HEK293 (cell line): Measurements from ENCODE around the gene ARPC1B.

Experiments
- CTCF ChIA-PET: fragments of 350-600 bp; formaldehyde crosslinking; extraction: SDS; loops from one replicate; lab custom pipeline; 2021; ENCODE audit warnings: antibody characterized with exemption; lab: Yijun Ruan, JAX
- POLR2A ChIA-PET: fragments of 300-600 bp; formaldehyde crosslinking; extraction: SDS; loops from one replicate; lab custom pipeline; 2020; ENCODE audit warnings: antibody characterized with exemption, inconsistent platforms; lab: Yijun Ruan, JAX
- H3K27ac ChIP-seq: fragments of 200-500 bp; sonication (Bioruptor generic); 2 replicates; pipeline ENCODE4 v1.5.1; 2014; ENCODE audit warnings: low read depth, low read length, control low read depth, inconsistent platforms; ENCODE audit errors: extremely low read depth
- H3K36me3 ChIP-seq, 2 experiments: fragments of 200-500 bp in 1 of 2; sonication (Bioruptor generic) in 1 of 2; 1 replicate in 1 of 2; 2 replicates in 1 of 2; pipeline ENCODE4 v1.5.1; 2014 to 2017; ENCODE audit warnings: inconsistent platforms in 2 of 2, low read length in 2 of 2; ENCODE audit not compliant: control insufficient read depth in 2 of 2, insufficient read depth in 1 of 2
- H3K4me1 ChIP-seq: fragments of 200-500 bp; sonication (Bioruptor generic); 2 replicates; pipeline ENCODE4 v1.5.1; 2014; ENCODE audit warnings: mild to moderate bottlenecking, low read length, inconsistent platforms; ENCODE audit not compliant: control insufficient read depth, insufficient read depth
- H3K4me3 ChIP-seq: 2 replicates; pipeline ENCODE4 v1.5.1; 2011; ENCODE audit warnings: low read depth, mild to moderate bottlenecking, control low read depth, low read length, moderate library complexity
- H3K9me3 ChIP-seq: fragments of 200-500 bp; sonication (Bioruptor generic); 2 replicates; pipeline ENCODE4 v1.5.1; 2014; ENCODE audit warnings: low read depth, low read length, inconsistent platforms; ENCODE audit not compliant: control insufficient read depth, insufficient read depth
- KLF10 ChIP-seq: fragments of 450-650 bp; IDR thresholded peaks from 2 replicates; pipeline ENCODE4 v1.5.1; 2018; ENCODE audit warnings: missing biosample characterization, mild to moderate bottlenecking, missing genetic modification characterization
- KLF16 ChIP-seq: fragments of 450-650 bp; formaldehyde crosslinking; IDR thresholded peaks from 2 replicates; pipeline ENCODE4 v1.5.1; 2017; ENCODE audit warnings: missing biosample characterization, missing genetic modification characterization
- KLF8 ChIP-seq: fragments of 450-650 bp; formaldehyde crosslinking; IDR thresholded peaks from 2 replicates; pipeline ENCODE4 v1.5.1; 2016; ENCODE audit warnings: missing biosample characterization, missing genetic modification characterization
- SP7 ChIP-seq: fragments of 450-650 bp; formaldehyde crosslinking; IDR thresholded peaks from 2 replicates; pipeline ENCODE4 v1.5.1; 2016; ENCODE audit warnings: missing biosample characterization, missing genetic modification characterization
- ZBTB17 ChIP-seq: fragments of 450-650 bp; formaldehyde crosslinking; IDR thresholded peaks from 2 replicates; pipeline ENCODE4 v1.5.1; 2016; ENCODE audit warnings: missing biosample characterization, missing genetic modification characterization
- ZBTB20 ChIP-seq: fragments of 450-650 bp; formaldehyde crosslinking; IDR thresholded peaks from 2 replicates; pipeline ENCODE4 v1.5.1; 2016; ENCODE audit warnings: missing biosample characterization, missing genetic modification characterization
- ZFP69B ChIP-seq: fragments of 450-650 bp; formaldehyde crosslinking; IDR thresholded peaks from 2 replicates; pipeline ENCODE4 v1.5.1; 2016; ENCODE audit warnings: missing biosample characterization, missing genetic modification characterization
- ZNF114 ChIP-seq: fragments of 450-650 bp; formaldehyde crosslinking; IDR thresholded peaks from 2 replicates; pipeline ENCODE4 v1.5.0; 2017; ENCODE audit warnings: missing biosample characterization, missing genetic modification characterization
- ZNF132 ChIP-seq: fragments of 450-650 bp; formaldehyde crosslinking; IDR thresholded peaks from 2 replicates; pipeline ENCODE4 v1.5.1; 2017; ENCODE audit warnings: missing biosample characterization, missing genetic modification characterization, borderline replicate concordance
- ZNF133 ChIP-seq: fragments of 450-650 bp; formaldehyde crosslinking; IDR thresholded peaks from 2 replicates; pipeline ENCODE4 v1.5.1; 2016; ENCODE audit warnings: missing biosample characterization, missing genetic modification characterization
- ZNF175 ChIP-seq: fragments of 450-650 bp; formaldehyde crosslinking; IDR thresholded peaks from 2 replicates; pipeline ENCODE4 v1.5.1; 2016; ENCODE audit warnings: missing biosample characterization, missing genetic modification characterization
- ZNF2 ChIP-seq: fragments of 450-650 bp; formaldehyde crosslinking; IDR thresholded peaks from 2 replicates; pipeline ENCODE4 v1.5.1; 2016; ENCODE audit warnings: missing biosample characterization, missing genetic modification characterization
- ZNF416 ChIP-seq: fragments of 450-650 bp; formaldehyde crosslinking; IDR thresholded peaks from 2 replicates; pipeline ENCODE4 v1.5.1; 2016; ENCODE audit warnings: missing biosample characterization, missing genetic modification characterization
- ZNF571 ChIP-seq: fragments of 450-650 bp; formaldehyde crosslinking; IDR thresholded peaks from 2 replicates; pipeline ENCODE4 v1.5.0; 2017; ENCODE audit warnings: missing biosample characterization, missing genetic modification characterization
- ZNF600 ChIP-seq: fragments of 450-650 bp; formaldehyde crosslinking; IDR thresholded peaks from 2 replicates; pipeline ENCODE4 v1.5.1; 2016; ENCODE audit warnings: missing biosample characterization, missing genetic modification characterization
- ZNF621 ChIP-seq: fragments of 450-650 bp; formaldehyde crosslinking; IDR thresholded peaks from 2 replicates; pipeline ENCODE4 v1.5.1; 2017; ENCODE audit warnings: missing biosample characterization, missing genetic modification characterization
- ZNF629 ChIP-seq: fragments of 450-650 bp; formaldehyde crosslinking; IDR thresholded peaks from 2 replicates; pipeline ENCODE4 v1.5.1; 2017; ENCODE audit warnings: missing biosample characterization, missing genetic modification characterization
- ZNF791 ChIP-seq: fragments of 450-650 bp; formaldehyde crosslinking; IDR thresholded peaks from 2 replicates; pipeline ENCODE4 v1.5.1; 2016; ENCODE audit warnings: missing biosample characterization, missing genetic modification characterization
- ZNF792 ChIP-seq: fragments of 450-650 bp; formaldehyde crosslinking; IDR thresholded peaks from 2 replicates; pipeline ENCODE4 v1.5.1; 2016; ENCODE audit warnings: missing biosample characterization, missing genetic modification characterization
- ZNF843 ChIP-seq: fragments of 450-650 bp; formaldehyde crosslinking; IDR thresholded peaks from 2 replicates; pipeline ENCODE4 v1.5.1; 2016; ENCODE audit warnings: missing biosample characterization, missing genetic modification characterization
- TF ChIP-seq, protein P1 (sequence below): fragments of 450-650 bp; formaldehyde crosslinking; IDR thresholded peaks from 2 replicates; pipeline ENCODE4; 2016; ENCODE audit warnings: missing biosample characterization, missing genetic modification characterization
- TF ChIP-seq, protein P2 (sequence below): fragments of 450-650 bp; formaldehyde crosslinking; IDR thresholded peaks from 2 replicates; pipeline ENCODE4 v1.5.1; 2016; ENCODE audit warnings: missing biosample characterization, missing genetic modification characterization
- TF ChIP-seq, protein P3 (sequence below): fragments of 450-650 bp; formaldehyde crosslinking; IDR thresholded peaks from 2 replicates; pipeline ENCODE4 v1.5.1; 2016; ENCODE audit warnings: missing biosample characterization, missing genetic modification characterization
- TF ChIP-seq, protein P4 (sequence below): fragments of 450-650 bp; formaldehyde crosslinking; IDR thresholded peaks from 2 replicates; pipeline ENCODE4 v1.5.1; 2017; ENCODE audit warnings: missing biosample characterization, missing genetic modification characterization

Gene ARPC1B

DNA sequence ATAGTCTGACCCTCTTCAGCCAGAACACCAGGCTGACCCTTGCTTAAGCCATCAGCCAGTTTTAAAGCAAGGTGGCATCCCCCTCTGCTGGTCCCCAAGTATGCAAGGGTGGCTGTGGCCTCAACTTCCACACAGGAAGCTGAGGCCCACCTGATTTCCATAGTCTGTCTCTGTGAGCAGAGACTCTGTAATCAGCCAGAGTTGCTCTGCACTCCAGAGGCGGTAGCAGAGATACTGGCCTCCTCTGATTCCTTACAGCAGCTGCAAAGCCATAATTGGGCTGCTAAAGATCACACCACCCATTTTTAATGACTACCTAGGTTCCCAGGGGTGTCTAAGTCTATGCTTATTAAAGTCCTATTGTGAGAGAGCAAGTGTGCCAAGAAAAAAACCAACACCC lies 32.0 kb downstream of the ARPC1B start:
- peak; percentile 88 for TF ChIP-seq ZBTB17 (tag by site-specific recombination)
- no peak for TF ChIP-seq KLF10 (tag by site-specific recombination)
- 0 out of 2 replicates have a peak, but pooled peaks have one; percentile 13 for TF ChIP-seq ZNF600
- peak; percentile 85 for TF ChIP-seq SP7 (tag by site-specific recombination)
- H3K27ac ChIP-seq, result no peak overlapping the region
- POLR2A ChIA-PET, result interaction anchor here (0.7 to 1.2 kb wide), 3 partner anchors 19 to 32 kb away, joined by 3 to 6 read pairs (median 3); partner anchors contain the start of genes CPSF4 and PTCD1
- peaks cover 29 to 52% of the 10 kb centered on the region in 2 experiments for H3K36me3 ChIP-seq
- H3K4me1 ChIP-seq, result peaks cover 2% of the 10 kb centered on the region; the same call in 1 of the 2 replicates
- CTCF ChIA-PET, result interaction anchor here (1.5 kb wide), 1 partner anchor 12 kb away, joined by 3 read pairs; no protein-coding TSS in a partner anchor
- no peak overlapping the region for H3K4me3 ChIP-seq
- H3K9me3 ChIP-seq, result no peaks in the 10 kb centered on the region

DNA sequence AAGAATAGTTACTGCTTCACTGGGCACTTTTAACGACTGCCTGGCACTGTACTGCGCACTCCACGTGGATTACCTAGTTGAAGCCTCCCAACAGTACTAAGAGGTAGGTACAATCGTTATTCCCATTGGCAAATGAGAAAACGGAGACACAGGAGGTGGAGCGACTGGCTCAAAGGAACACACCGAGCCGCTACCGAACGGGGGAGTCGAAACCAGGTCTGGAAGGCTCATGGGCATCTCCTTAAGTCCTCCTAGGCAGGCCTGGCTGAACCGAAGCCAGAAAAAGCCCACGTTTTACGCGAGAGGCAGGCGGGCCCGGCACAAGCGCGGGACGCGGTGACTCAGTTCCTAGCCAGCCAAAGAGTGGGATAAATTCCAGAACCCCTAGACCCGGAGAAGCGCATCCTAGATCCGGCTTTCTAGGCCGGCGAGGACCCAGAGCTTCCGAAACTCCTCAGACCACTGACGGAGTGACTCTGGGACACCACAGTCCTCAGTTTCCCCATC lies 33.4 kb downstream of the ARPC1B start:
- Histone ChIP-seq H3K4me1 (peaks cover 2% of the 10 kb centered on the region; the same call in 1 of the 2 replicates), H3K27ac (peak overlapping the region; percentile 96), H3K4me3 (peak overlapping the region; percentile 92), H3K9me3 (no peaks in the 10 kb centered on the region), H3K36me3 (peaks cover 32 to 55% of the 10 kb centered on the region in 2 experiments)
- no peak for TF ChIP-seq ZNF2 (tag by site-specific recombination)
- TF ChIP-seq ZNF791 (tag by site-specific recombination), result no peak
- 0 out of 2 replicates have a peak, but pooled peaks have one; percentile 3 for TF ChIP-seq ZBTB20 (tag by site-specific recombination)
- TF ChIP-seq KLF16 (tag by site-specific recombination), result peak; percentile 29; the same call in 1 of the 2 replicates
- TF ChIP-seq, protein P1, sequence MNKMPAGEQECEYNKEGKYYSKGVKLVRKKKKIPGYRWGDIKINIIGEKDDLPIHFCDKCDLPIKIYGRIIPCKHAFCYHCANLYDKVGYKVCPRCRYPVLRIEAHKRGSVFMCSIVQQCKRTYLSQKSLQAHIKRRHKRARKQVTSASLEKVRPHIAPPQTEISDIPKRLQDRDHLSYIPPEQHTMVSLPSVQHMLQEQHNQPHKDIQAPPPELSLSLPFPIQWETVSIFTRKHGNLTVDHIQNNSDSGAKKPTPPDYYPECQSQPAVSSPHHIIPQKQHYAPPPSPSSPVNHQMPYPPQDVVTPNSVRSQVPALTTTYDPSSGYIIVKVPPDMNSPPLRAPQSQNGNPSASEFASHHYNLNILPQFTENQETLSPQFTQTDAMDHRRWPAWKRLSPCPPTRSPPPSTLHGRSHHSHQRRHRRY (tag by site-specific recombination), result no peak
- TF ChIP-seq, protein P2, sequence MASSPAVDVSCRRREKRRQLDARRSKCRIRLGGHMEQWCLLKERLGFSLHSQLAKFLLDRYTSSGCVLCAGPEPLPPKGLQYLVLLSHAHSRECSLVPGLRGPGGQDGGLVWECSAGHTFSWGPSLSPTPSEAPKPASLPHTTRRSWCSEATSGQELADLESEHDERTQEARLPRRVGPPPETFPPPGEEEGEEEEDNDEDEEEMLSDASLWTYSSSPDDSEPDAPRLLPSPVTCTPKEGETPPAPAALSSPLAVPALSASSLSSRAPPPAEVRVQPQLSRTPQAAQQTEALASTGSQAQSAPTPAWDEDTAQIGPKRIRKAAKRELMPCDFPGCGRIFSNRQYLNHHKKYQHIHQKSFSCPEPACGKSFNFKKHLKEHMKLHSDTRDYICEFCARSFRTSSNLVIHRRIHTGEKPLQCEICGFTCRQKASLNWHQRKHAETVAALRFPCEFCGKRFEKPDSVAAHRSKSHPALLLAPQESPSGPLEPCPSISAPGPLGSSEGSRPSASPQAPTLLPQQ (tag by site-specific recombination), result 0 out of 2 replicates have a peak, but pooled peaks have one; percentile 40
- peak; percentile 38; the same call in 1 of the 2 replicates for TF ChIP-seq ZNF600
- TF ChIP-seq ZNF843, result no peak
- no peak for TF ChIP-seq KLF8 (tag by site-specific recombination)
- 0 out of 2 replicates have a peak, but pooled peaks have one; percentile 12 for TF ChIP-seq ZNF133 (tag by site-specific recombination)
- no peak for TF ChIP-seq ZFP69B
- no peak for TF ChIP-seq ZNF416 (tag by site-specific recombination)
- ChIA-PET CTCF (interaction anchor here (0.6 to 0.9 kb wide), 4 partner anchors 21 to 369 kb away, joined by 3 to 4 read pairs (median 3); no protein-coding TSS in a partner anchor), POLR2A (interaction anchor here (1.5 to 3.3 kb wide), 4 partner anchors 9 to 33 kb away, joined by 10 to 36 read pairs (median 20); partner anchors contain the start of genes ARPC1B, CPSF4 and PTCD1)

DNA sequence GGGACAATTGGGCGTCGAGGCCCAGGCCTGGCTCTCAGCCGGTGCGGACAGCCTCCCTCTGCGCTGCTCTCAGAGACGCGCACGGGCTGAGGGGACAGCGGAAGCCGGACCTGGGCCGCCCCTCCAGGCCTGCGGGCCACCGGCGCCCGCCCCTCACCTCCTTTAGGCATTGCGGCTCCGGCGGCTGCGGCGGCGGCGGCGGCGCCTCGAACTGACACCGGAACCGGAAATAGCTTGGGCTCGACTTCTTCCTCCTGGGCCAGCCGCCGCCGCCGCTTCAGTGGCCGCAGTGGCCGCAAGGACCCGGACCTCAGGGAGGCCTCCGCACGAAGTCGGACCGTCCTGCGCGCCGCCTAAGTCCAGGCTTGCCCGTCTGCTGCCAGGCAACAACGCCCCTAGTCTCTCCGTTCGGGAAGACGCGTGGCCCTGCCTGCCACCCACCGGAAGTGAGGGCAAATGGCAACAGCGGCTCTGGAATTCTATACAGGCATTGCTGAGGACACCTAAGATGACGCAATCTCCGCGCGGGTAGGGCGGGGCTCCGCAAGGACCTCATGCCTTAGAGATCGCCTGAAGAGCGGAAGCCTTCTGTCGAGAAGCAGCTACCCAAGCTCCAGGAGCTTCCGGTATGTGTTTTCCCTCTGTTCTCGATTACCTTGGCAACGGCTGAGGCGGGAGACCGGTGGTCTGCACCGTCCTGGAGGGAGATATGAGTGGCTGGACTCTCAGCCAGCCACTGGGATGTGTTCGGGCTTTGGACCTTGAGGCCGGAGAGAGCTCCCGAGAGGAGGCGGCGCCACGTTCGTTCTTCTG lies 34.1 kb downstream of the ARPC1B start, which contains the start of the genes BUD31 and PDAP1:
BUD31 (plus strand) TSS at position 591 of the 813 bp plus-strand sequence. CDS start 2,124 bp downstream, outside the sequence.
PDAP1 (minus strand) TSS at position 219 of the 813 bp plus-strand sequence; CDS start at position 170, 49 bp downstream.
- ChIA-PET POLR2A (interaction anchor here (0.6 to 3.3 kb wide), 16 partner anchors 8 to 660 kb away, joined by 3 to 36 read pairs (median 6); partner anchors contain the start of genes ARPC1A, ARPC1B, CPSF4 and PTCD1), CTCF (interaction anchor here (0.6 kb wide), 1 partner anchor 82 kb away, joined by 4 read pairs; no protein-coding TSS in a partner anchor)
- no peaks in the 10 kb centered on the region for H3K9me3 ChIP-seq
- H3K27ac ChIP-seq, result peak within 1 kb of the TSS; percentile 96
- H3K4me1 ChIP-seq, result peaks cover 2% of the 10 kb centered on the region; the same call in 1 of the 2 replicates
- H3K4me3 ChIP-seq, result peak within 1 kb of the TSS; percentile 92
- peaks cover 39 to 55% of the 10 kb centered on the region in 2 experiments for H3K36me3 ChIP-seq
- TF ChIP-seq ZNF792 (tag by site-specific recombination) (no peak), ZNF132 (tag by site-specific recombination) (no peak), ZNF175 (tag by site-specific recombination) (no peak), ZNF114 (tag by site-specific recombination) (no peak), ZNF133 (tag by site-specific recombination) (no peak), ZFP69B (no peak; the same call in 1 of the 2 replicates), ZNF571 (tag by site-specific recombination) (no peak), KLF16 (tag by site-specific recombination) (peak; percentile 60), ZNF621 (no peak), ZNF629 (peak; percentile 96)
- TF ChIP-seq, protein P3, sequence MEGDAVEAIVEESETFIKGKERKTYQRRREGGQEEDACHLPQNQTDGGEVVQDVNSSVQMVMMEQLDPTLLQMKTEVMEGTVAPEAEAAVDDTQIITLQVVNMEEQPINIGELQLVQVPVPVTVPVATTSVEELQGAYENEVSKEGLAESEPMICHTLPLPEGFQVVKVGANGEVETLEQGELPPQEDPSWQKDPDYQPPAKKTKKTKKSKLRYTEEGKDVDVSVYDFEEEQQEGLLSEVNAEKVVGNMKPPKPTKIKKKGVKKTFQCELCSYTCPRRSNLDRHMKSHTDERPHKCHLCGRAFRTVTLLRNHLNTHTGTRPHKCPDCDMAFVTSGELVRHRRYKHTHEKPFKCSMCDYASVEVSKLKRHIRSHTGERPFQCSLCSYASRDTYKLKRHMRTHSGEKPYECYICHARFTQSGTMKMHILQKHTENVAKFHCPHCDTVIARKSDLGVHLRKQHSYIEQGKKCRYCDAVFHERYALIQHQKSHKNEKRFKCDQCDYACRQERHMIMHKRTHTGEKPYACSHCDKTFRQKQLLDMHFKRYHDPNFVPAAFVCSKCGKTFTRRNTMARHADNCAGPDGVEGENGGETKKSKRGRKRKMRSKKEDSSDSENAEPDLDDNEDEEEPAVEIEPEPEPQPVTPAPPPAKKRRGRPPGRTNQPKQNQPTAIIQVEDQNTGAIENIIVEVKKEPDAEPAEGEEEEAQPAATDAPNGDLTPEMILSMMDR, result no peak
- TF ChIP-seq, protein P4, sequence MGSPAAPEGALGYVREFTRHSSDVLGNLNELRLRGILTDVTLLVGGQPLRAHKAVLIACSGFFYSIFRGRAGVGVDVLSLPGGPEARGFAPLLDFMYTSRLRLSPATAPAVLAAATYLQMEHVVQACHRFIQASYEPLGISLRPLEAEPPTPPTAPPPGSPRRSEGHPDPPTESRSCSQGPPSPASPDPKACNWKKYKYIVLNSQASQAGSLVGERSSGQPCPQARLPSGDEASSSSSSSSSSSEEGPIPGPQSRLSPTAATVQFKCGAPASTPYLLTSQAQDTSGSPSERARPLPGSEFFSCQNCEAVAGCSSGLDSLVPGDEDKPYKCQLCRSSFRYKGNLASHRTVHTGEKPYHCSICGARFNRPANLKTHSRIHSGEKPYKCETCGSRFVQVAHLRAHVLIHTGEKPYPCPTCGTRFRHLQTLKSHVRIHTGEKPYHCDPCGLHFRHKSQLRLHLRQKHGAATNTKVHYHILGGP (tag by site-specific recombination), result no peak
